NCI-H1092 (cell line): ENCODE results near the gene SIRT5.

Experiments
- DNase-seq: peaks from one replicate; lab custom pipeline; 2025; lab: John Stamatoyannopoulos, UW

SIRT5 gene

DNA sequence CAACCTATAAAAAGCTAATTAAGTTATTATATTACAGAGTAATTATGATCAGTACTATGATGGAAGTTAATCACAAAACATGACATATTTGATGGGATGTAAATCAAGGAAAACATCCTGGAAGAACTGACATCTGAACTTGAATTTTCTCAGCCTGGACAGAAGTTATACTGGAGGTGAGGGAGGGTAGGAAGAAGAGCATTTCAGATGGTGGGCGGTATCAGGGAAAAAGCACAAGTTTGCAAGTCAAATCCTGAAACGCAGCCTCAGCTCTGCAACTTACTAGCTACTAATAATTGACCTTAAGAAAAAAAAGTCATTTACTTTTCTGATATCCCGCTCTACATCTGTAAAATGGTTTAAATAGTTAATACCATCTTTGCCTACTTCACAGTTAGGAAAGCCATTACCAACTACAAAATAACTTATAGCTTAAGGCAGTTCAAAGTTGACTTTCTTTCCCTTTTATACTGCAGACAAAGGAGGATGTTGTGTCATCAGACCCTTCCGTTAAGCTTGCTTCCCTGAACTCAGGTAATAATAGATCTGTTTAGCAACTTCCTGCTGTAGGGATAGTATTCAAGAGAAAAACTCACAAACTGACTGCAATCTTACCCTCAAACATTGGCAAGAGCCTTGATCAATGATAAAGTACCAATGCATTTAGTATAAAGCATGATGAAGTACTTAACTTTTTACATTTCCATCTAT is 61.7 kb downstream of the SIRT5 start:
- no peak for DNase-seq

- DNase-seq: no peak
These were observed 63.6 kb downstream of the SIRT5 start for GRCh38 chr6:13638014-13638413.

- DNase-seq: no peak
These were observed 64.2 kb downstream of the SIRT5 start for GRCh38 chr6:13638626-13639025.

DNA sequence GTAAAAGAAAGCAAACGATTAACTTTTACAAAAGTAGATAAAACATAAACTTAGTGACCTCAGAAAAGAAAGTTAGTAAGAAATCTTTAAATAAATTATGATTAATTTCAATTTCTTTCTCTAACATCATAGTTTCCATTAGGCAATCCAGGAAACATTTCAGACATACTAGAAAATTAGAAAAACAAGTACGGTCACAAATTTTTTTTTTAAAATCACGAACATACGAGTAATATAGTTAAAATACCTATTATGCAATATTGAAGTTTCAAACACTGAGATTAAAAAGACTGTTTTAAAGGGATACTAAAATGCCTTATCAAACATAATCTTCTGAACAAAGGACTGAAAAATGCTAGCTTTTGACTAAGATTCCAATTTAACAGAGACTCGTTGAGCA is 66.9 kb downstream of the SIRT5 start:
- DNase-seq: no peak

DNA sequence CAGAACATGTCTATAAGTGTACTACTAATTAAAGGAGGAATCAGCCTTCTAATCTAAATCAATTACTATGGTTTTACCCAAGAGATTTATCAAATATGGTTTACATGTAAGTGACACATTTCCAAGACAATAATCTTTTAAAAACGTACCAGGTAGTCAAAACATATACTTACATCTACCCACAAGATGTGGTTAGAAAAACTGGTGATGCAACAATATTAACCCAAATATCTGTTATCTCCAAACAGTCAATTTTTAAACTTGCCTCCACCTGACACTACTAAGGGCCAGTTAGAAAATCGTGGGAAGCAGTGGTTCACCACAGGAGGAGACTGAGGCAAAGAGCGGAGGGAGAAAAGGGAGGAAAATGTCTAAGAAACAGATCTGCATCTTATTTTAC is 68.7 kb downstream of the SIRT5 start:
- DNase-seq: no peak

GRCh38 chr6:13648850-13649249 is 74.4 kb downstream of the SIRT5 start:
- DNase-seq: no peak

DNA sequence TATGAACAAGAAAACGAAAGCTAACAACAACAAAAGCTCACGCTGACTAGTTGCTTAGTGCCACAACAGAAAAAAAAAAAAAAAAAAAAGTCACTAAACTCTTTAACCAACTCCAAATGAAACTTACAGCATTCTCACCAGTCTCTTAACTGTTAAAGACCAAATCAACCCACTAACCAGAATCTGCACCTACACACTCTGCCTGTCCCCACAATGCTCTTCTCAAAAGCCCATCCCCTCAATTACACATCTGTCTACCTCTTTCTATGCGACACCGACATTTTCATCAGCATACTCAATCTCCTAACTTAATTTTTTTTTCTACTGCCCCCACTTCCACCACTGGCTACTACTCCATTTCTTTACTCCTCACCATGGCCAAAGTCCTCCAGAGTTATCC is 75.0 kb downstream of the SIRT5 start:
- no peak for DNase-seq

GRCh38 chr6:13653296-13653695 is 78.9 kb downstream of the SIRT5 start:
- no peak for DNase-seq

- DNase-seq: no peak
These were observed 80.1 kb downstream of the SIRT5 start for GRCh38 chr6:13654496-13654895.

DNA sequence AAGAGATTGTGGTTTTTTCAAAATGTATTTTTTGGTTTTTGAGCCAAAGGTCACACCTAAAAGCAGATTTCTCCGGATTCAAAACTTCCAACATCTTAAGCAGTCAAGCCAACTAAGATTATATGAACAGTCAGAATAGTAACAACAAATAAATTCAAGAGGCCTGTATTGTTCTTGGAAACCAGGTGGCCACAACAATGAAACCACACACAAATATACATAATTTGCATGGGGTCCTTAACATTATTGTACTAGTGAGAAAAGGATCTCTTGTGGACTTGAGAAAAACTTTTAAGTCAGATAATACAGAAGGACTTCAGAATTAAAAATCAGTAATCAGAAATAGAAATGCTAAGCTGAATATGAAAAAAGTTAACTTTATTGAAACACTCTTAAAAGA is 81.3 kb downstream of the SIRT5 start:
- no peak for DNase-seq

GRCh38 chr6:13660273-13660672 is 85.9 kb downstream of the SIRT5 start:
- DNase-seq: no peak

GRCh38 chr6:13660893-13661292 is 86.5 kb downstream of the SIRT5 start:
- DNase-seq: no peak

GRCh38 chr6:13661647-13662046 is 87.2 kb downstream of the SIRT5 start:
- no peak for DNase-seq

GRCh38 chr6:13662651-13663334 is 88.4 kb downstream of the SIRT5 start:
- no peak for DNase-seq

- DNase-seq: no peak
These were observed 89.6 kb downstream of the SIRT5 start for GRCh38 chr6:13663986-13664385.
